Fibroblast of lung (primary cell): ENCODE results near the gene FOS. TPM values are rescaled to one million over a fixed set of nuclear protein-coding genes. Genes with fewer than 3 reads are reported as not detected.

Experiments used
- DNase-seq, 2 donors: peaks; one replicate each; pipeline versions ENCODE4 v3.0.0 to v3.0.0-alpha.2; 2010; ENCODE audit warnings: low read depth in 2 of 2
- H2AFZ ChIP-seq: 2 replicates; pipeline ENCODE4 v1.5.1; 2012; ENCODE audit warnings: low read length, control low read depth, inconsistent platforms
- H3K27ac ChIP-seq: 2 replicates; pipeline ENCODE4 v1.5.1; 2011; ENCODE audit warnings: low read length, control low read depth; ENCODE audit not compliant: insufficient read depth
- H3K27me3 ChIP-seq: 2 replicates; pipeline ENCODE4 v1.5.1; 2011; ENCODE audit warnings: mild to moderate bottlenecking, low read length; ENCODE audit not compliant: control insufficient read depth, insufficient read depth
- H3K36me3 ChIP-seq: 2 replicates; pipeline ENCODE4 v1.5.1; 2011; ENCODE audit warnings: low read length; ENCODE audit not compliant: control insufficient read depth, insufficient read depth
- H3K4me1 ChIP-seq: 2 replicates; pipeline ENCODE4 v1.5.1; 2011; ENCODE audit warnings: low read length; ENCODE audit not compliant: control insufficient read depth, insufficient read depth; ENCODE audit errors: extremely low read depth
- H3K4me2 ChIP-seq: 2 replicates; pipeline ENCODE4 v1.5.1; 2011; ENCODE audit warnings: low read length, control low read depth; ENCODE audit not compliant: insufficient read depth; ENCODE audit errors: extremely low read depth
- H3K4me3 ChIP-seq, 4 experiments: fragments of 200-600 bp in 1 of 4; sonication (generic) in 1 of 4; replicated peaks in 1 of 4; 2 replicates each; pipeline ENCODE4 v1.5.1; 2011 to 2016; ENCODE audit warnings: low read length in 4 of 4, low read depth in 3 of 4, mild to moderate bottlenecking in 3 of 4, control low read depth in 2 of 4, inconsistent platforms in 1 of 4, mixed read lengths in 1 of 4; ENCODE audit not compliant: insufficient read depth in 1 of 4; ENCODE audit errors: control extremely low read depth in 1 of 4
- H3K79me2 ChIP-seq: 2 replicates; pipeline ENCODE4 v1.5.1; 2012; ENCODE audit warnings: mild to moderate bottlenecking, low read length, inconsistent platforms; ENCODE audit not compliant: control insufficient read depth, insufficient read depth
- H3K9ac ChIP-seq: 2 replicates; pipeline ENCODE4 v1.5.1; 2011; ENCODE audit warnings: mild to moderate bottlenecking, low read length, control low read depth; ENCODE audit not compliant: insufficient read depth
- H3K9me3 ChIP-seq: 2 replicates; pipeline ENCODE4 v1.5.1; 2012; ENCODE audit warnings: low read depth, low read length; ENCODE audit not compliant: control insufficient read depth, insufficient read depth
- H4K20me1 ChIP-seq: 2 replicates; pipeline ENCODE4 v1.5.1; 2011; ENCODE audit warnings: low read length; ENCODE audit not compliant: control insufficient read depth, insufficient read depth; ENCODE audit errors: extremely low read depth
- EZH2 ChIP-seq: IDR thresholded peaks from 2 replicates; pipeline ENCODE4 v1.5.1; 2012; ENCODE audit warnings: low read length, control low read depth, mild to moderate bottlenecking; ENCODE audit errors: missing control alignments
- polyA plus RNA-seq, 2 donors: library from polyadenylated mRNA; depleted of rRNA in 1 of 2; stranded (reverse) in 1 of 2; unstranded in 1 of 2; fragments of >200 nt; gene quantifications; 2 replicates each; pipeline ENCODE4 v1.2.1, GENCODE V29; 2011 to 2012; ENCODE audit warnings: missing spikeins in 1 of 2
- total RNA-seq: library from RNA; depleted of rRNA; stranded (reverse); fragments of >200 nt; gene quantifications from 2 replicates; pipeline ENCODE4 v1.2.1, GENCODE V29; 2014
- TF ChIP-seq, protein P1 (sequence below), 2 donors: IDR thresholded peaks in 1 of 2; conservative IDR thresholded peaks in 1 of 2; 1 replicate in 1 of 2; 2 replicates in 1 of 2; pipeline ENCODE4 v1.5.1; 2011 to 2012; ENCODE audit warnings: low read length in 2 of 2, control low read depth in 1 of 2, inconsistent platforms in 1 of 2, low read depth in 1 of 2, mild to moderate bottlenecking in 1 of 2

Gene FOS
- total and polyA plus RNA-seq, 2 donors (not counting 1 experiment from before 2014, with no cell fraction given) = 24.6 to 178 TPM

DNA sequence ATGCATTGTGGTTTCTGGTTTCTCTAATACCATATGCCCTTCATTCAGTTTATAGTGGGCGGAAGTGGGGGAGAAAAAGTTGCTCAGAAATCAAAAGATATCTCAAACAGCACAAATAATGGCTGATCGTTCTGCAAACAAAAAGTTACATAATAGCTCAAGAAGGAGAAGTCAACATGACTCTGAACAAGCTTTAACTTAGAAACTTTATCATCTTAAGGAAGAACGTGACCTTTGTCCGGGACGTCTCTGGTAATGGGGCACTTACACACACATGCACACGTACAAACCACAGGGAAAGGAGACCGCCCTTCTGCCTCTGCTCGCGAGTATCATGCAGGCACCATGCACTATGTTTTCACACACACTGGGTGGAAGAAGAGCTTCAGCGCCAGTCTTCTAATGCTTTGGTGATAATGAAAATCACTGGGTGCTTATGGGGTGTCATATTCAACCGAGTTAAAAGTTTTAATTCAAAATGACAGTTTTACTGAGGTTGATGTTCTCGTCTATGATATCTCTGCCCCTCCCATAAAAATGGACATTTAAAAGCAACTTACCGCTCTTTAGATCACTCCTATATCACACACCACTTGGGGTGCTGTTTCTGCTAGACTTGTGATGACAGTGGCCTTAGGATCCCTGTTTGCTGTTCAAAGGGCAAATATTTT is 4.7 kb downstream of the FOS start:
- no peak overlapping the region for H2AFZ ChIP-seq
- no peak overlapping the region for H3K4me3 ChIP-seq
- H3K4me2 ChIP-seq = no peak overlapping the region
- TF ChIP-seq EZH2 = no peak
- TF ChIP-seq, protein P1, sequence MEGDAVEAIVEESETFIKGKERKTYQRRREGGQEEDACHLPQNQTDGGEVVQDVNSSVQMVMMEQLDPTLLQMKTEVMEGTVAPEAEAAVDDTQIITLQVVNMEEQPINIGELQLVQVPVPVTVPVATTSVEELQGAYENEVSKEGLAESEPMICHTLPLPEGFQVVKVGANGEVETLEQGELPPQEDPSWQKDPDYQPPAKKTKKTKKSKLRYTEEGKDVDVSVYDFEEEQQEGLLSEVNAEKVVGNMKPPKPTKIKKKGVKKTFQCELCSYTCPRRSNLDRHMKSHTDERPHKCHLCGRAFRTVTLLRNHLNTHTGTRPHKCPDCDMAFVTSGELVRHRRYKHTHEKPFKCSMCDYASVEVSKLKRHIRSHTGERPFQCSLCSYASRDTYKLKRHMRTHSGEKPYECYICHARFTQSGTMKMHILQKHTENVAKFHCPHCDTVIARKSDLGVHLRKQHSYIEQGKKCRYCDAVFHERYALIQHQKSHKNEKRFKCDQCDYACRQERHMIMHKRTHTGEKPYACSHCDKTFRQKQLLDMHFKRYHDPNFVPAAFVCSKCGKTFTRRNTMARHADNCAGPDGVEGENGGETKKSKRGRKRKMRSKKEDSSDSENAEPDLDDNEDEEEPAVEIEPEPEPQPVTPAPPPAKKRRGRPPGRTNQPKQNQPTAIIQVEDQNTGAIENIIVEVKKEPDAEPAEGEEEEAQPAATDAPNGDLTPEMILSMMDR (conservative IDR thresholded peaks at IDR 0.05 in 1 of 2, IDR thresholded peaks at IDR 0.05 in 1 of 2; ENCODE audit: low read depth in 1 of 2, low read length in 2 of 2) = peak in 1 of 2 donors; percentile 19
- DNase-seq = peak; percentile 56 to 67
- H3K9me3 ChIP-seq = no peaks in the 10 kb centered on the region
- H3K9ac ChIP-seq = no peak overlapping the region
- H3K27me3 ChIP-seq = peaks cover 2% of the 10 kb centered on the region
- no peaks in the 10 kb centered on the region for H4K20me1 ChIP-seq
- peaks cover 7% of the 10 kb centered on the region for H3K36me3 ChIP-seq
- H3K27ac ChIP-seq = no peak overlapping the region
- H3K4me1 ChIP-seq = no peaks in the 10 kb centered on the region
- peaks cover 4% of the 10 kb centered on the region for H3K79me2 ChIP-seq

DNA sequence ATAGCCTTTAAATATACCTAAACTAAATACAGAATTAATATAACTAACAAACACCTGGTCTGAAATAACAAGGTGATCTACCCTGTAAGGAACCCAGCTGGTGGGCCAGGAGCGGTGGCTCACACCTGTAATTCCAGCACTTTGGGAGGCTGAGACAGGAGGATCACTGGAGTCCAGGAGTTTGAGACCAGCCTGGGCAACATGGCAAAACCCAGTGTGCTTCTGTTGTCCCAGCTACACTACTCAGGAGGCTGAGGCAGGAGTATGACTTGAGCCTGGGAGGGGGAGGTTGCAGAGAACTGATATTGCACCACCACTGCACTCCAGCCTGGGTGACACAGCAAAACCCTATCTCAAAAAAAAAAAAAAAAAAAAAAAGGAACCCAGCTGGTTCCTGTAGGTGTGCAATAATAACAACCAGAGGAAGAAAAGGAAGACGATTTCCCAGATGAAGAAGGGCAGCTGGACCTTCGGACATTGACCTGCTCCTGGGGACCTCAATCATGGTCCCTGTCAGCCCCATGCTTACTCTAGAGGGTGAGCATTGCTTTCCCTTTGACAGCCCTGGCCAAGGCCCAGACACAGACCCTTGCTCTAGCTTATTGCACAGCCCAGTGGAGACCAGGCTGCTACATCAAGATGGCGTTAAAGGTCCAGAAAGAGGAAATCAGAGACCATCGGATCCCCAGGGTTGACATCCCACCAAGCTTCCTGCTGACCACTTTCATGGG is 5.4 kb downstream of the FOS start:
- H3K4me1 ChIP-seq = no peaks in the 10 kb centered on the region
- H3K4me3 ChIP-seq = no peak overlapping the region
- H3K79me2 ChIP-seq = peaks cover 3% of the 10 kb centered on the region
- H3K4me2 ChIP-seq = no peak overlapping the region
- H2AFZ ChIP-seq = no peak overlapping the region
- H3K27me3 ChIP-seq = peaks cover 2% of the 10 kb centered on the region
- DNase-seq = peak; percentile 17 to 26
- H3K27ac ChIP-seq = no peak overlapping the region
- H3K9ac ChIP-seq = no peak overlapping the region
- H3K36me3 ChIP-seq = peaks cover 7% of the 10 kb centered on the region
- H3K9me3 ChIP-seq = no peaks in the 10 kb centered on the region
- TF ChIP-seq, protein P1 (conservative IDR thresholded peaks at IDR 0.05 in 1 of 2, IDR thresholded peaks at IDR 0.05 in 1 of 2; ENCODE audit: low read depth in 1 of 2, low read length in 2 of 2) = no peak
- TF ChIP-seq EZH2 = no peak
- no peaks in the 10 kb centered on the region for H4K20me1 ChIP-seq

DNA sequence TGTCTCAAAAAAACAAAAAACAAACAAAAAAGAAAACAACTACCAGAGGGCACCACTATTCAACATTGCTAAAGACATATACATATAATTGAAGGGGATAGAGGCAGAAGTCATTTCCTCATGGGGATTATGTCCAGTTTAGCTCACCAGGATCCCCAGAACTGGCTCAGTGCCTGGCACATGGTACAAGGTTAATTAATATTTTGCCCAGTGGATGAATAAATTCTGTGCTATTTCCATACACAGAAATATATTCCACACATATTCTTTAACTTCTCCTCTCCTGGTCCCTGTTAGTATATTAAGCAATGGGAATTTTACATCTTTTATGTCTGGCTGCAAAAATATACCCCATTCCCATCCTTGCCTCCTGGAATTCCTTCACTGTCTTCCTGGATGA is 6.7 kb downstream of the FOS start:
- Histone ChIP-seq H3K79me2 (no peaks in the 10 kb centered on the region), H3K4me3 (no peak overlapping the region), H3K4me1 (no peaks in the 10 kb centered on the region), H3K36me3 (peaks cover 7% of the 10 kb centered on the region), H3K9me3 (no peaks in the 10 kb centered on the region), H3K27ac (no peak overlapping the region), H3K4me2 (no peak overlapping the region), H3K27me3 (peaks cover 4% of the 10 kb centered on the region), H2AFZ (no peak overlapping the region), H3K9ac (no peak overlapping the region), H4K20me1 (no peaks in the 10 kb centered on the region)
- TF ChIP-seq EZH2 = no peak
- TF ChIP-seq, protein P1 (conservative IDR thresholded peaks at IDR 0.05 in 1 of 2, IDR thresholded peaks at IDR 0.05 in 1 of 2; ENCODE audit: low read depth in 1 of 2, low read length in 2 of 2) = no peak
- no peak for DNase-seq
